ENCODE measurements around the gene RNU1-3. TPM values are rescaled to one million over a fixed set of nuclear protein-coding genes. Genes with fewer than 3 reads are reported as not detected.

Gene RNU1-3
- total and polyA plus RNA-seq, 2 of the 8 experiments (the other 6 are each of a cell fraction or from before 2014, with no cell fraction given) = 145 to 1,303 TPM

DNA sequence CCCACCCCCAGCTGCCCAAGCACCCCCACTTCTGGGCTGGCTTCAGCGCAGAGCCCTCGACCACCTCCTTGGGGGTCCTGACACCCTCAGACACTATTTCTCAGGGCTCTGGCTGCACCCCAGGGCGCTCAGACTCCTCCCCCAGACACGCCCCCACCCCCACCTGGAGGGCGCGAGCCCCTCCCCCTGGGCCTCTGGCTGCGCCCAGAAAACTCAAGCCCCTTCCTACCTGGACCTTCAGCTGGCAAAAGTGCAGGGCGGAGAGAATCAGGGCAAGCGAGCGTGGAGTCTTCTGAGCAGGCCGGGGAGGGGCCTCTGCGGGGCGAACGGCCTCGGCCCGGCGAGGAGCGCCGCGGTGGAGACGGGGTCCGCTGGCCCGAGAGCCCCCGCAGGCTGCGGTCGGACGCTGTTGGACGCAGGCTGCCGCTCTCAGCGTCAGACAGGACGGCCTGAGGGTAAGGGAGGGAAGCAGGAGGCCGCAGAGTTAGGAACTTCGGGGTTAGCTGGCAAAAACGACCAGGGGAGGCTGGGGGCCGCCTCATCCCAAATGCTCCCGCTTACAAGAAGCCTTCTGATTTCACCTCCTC is 36.0 kb downstream of the RNU1-3 start:
- POLR2A ChIA-PET (ENCODE audit: partially characterized antibody) = interaction anchor here (0.9 to 1.9 kb wide), 3 partner anchors 8 to 14 kb away, joined by 4 to 6 read pairs (median 5); no protein-coding TSS in a partner anchor
- H4K5ac ChIP-seq (ENCODE audit: insufficient read length, low read depth, low read length) = no peak overlapping the region
- CTCF ChIA-PET (ENCODE audit: partially characterized antibody) = interaction anchor here (0.6 to 13.8 kb wide), 15 partner anchors 8 to 362 kb away, joined by 3 to 239 read pairs (median 3); no protein-coding TSS in a partner anchor
- H3K23ac ChIP-seq (ENCODE audit: insufficient read length) = no peak overlapping the region
- no peak overlapping the region for H4K91ac ChIP-seq (replicated peaks; ENCODE audit: insufficient read length, low read length)
- DNase-seq (ENCODE audit: low read depth in 1 of 2, low spot score in 2 of 2) (peak in 1 of 2 experiments; percentile 70), FAIRE-seq (no peak)
- H2BK15ac ChIP-seq (ENCODE audit: low read length) = no peak overlapping the region; the same call in 1 of the 2 replicates
- H3K4me3 ChIP-seq (ENCODE audit: extremely low read depth in 1 of 4, insufficient read depth in 2 of 4, low read depth in 3 of 4, low read length in 4 of 4) = no peak overlapping the region
- no peak overlapping the region for H2AFZ ChIP-seq (ENCODE audit: low read length)
- no peak overlapping the region for H2AK5ac ChIP-seq (ENCODE audit: low read depth, low read length)
- H3K14ac ChIP-seq (ENCODE audit: insufficient read length) = no peak overlapping the region
- no peaks in the 10 kb centered on the region for H3K79me2 ChIP-seq (ENCODE audit: control insufficient read depth in 1 of 2, insufficient read depth in 2 of 2, low read length in 2 of 2)
- no peak overlapping the region; the same call in 1 of the 2 replicates for H2BK12ac ChIP-seq (ENCODE audit: low read depth, low read length)
- no peak overlapping the region for H3K56ac ChIP-seq (replicated peaks; ENCODE audit: insufficient read length, low read depth, low read length)
- no peak overlapping the region for H3K4me2 ChIP-seq (ENCODE audit: insufficient read depth in 1 of 2, low read depth in 2 of 2, low read length in 2 of 2)
- H3K27me3 ChIP-seq (replicated peaks in 1 of 4; ENCODE audit: control insufficient read depth in 3 of 4, extremely low read depth in 1 of 4, insufficient read depth in 3 of 4, low read length in 3 of 4) = no peaks in the 10 kb centered on the region
- no peak overlapping the region for H2BK120ac ChIP-seq (replicated peaks; ENCODE audit: low read depth, low read length)
- H3K9ac ChIP-seq (replicated peaks in 1 of 4; ENCODE audit: extremely low read depth in 1 of 4, low read depth in 3 of 4, low read length in 3 of 4) = peak overlapping the region in 1 of 4 experiments; percentile 15; a peak in 2 of 7 replicates
- H2BK20ac ChIP-seq (ENCODE audit: low read length) = no peak overlapping the region; the same call in 1 of the 2 replicates
- 0 out of 2 replicates have a peak overlapping the region, but pooled peaks have one; percentile 21 for H3K18ac ChIP-seq (ENCODE audit: extremely low read depth, low read length)
- H3K9me3 ChIP-seq (ENCODE audit: insufficient read depth in 2 of 2, low read depth in 1 of 2, low read length in 1 of 2) = no peaks in the 10 kb centered on the region
- H4K8ac ChIP-seq (ENCODE audit: extremely low read depth, insufficient read depth, low read length) = no peak overlapping the region
- H3K23me2 ChIP-seq (ENCODE audit: low read depth, low read length) = no peaks in the 10 kb centered on the region; the same call in 1 of the 2 replicates
- H4K20me1 ChIP-seq (replicated peaks in 1 of 2; ENCODE audit: control insufficient read depth in 1 of 2, insufficient read depth in 2 of 2, low read length in 2 of 2) = peaks cover 7 to 11% of the 10 kb centered on the region in 2 experiments
- peak overlapping the region; percentile 72 for H2BK5ac ChIP-seq (ENCODE audit: low read depth, low read length)
- peaks cover 0 to 2% (median 0%) of the 10 kb centered on the region in 4 experiments; a peak in 2 of 7 replicates for H3K4me1 ChIP-seq (replicated peaks in 1 of 4; ENCODE audit: control insufficient read depth in 3 of 4, insufficient read depth in 4 of 4, low read length in 3 of 4)
- no peak overlapping the region for H3K4ac ChIP-seq (replicated peaks; ENCODE audit: insufficient read length, low read depth, low read length)
- no peaks in the 10 kb centered on the region for H3K79me1 ChIP-seq (ENCODE audit: low read depth, low read length)
- 91% methylated on average over 36 of the region's 36 CpGs; no CpG with 5 or more reads in 1 of the 2 experiments for WGBS, 2 experiments (ENCODE audit: extremely low coverage in 1 of 2, insufficient coverage in 1 of 2, insufficient read length in 1 of 2, insufficient replicate concordance in 2 of 2, low coverage in 1 of 2, low lambda C conversion rate in 2 of 2, missing lambda C conversion rate in 1 of 2)
- H3K27ac ChIP-seq (ENCODE audit: low read depth, low read length) = no peak overlapping the region
- H3K36me3 ChIP-seq (ENCODE audit: control insufficient read depth in 2 of 4, insufficient read depth in 4 of 4, low read length in 3 of 4) = peaks cover 2 to 17% (median 11%) of the 10 kb centered on the region in 4 experiments; a peak in 5 of 8 replicates
- TF ChIP-seq CHD2 (IDR thresholded peaks at IDR 0.05; ENCODE audit: low read length) (no peak), SUZ12 (IDR thresholded peaks at IDR 0.05; ENCODE audit: low read length) (no peak), NANOG (IDR thresholded peaks at IDR 0.05; ENCODE audit: insufficient read depth, low read depth, low read length, poor library complexity, severe bottlenecking) (no peak), POLR2AphosphoS5 (IDR thresholded peaks at IDR 0.05; ENCODE audit: low read depth, low read length) (no peak), SAP30 (IDR thresholded peaks at IDR 0.05; ENCODE audit: insufficient read depth, insufficient replicate concordance, low read length) (no peak), RAD21 (IDR thresholded peaks at IDR 0.05 in 1 of 2, conservative IDR thresholded peaks at IDR 0.05 in 1 of 2; ENCODE audit: low read depth in 2 of 2, low read length in 2 of 2) (no peak), FOSL1 (IDR thresholded peaks at IDR 0.05; ENCODE audit: insufficient read depth, low read depth, low read length) (no peak), TBP (IDR thresholded peaks at IDR 0.05; ENCODE audit: low read depth, low read length) (no peak), RFX5 (IDR thresholded peaks at IDR 0.05; ENCODE audit: borderline replicate concordance, low read depth, low read length) (no peak)
- TF ChIP-seq, protein P1, sequence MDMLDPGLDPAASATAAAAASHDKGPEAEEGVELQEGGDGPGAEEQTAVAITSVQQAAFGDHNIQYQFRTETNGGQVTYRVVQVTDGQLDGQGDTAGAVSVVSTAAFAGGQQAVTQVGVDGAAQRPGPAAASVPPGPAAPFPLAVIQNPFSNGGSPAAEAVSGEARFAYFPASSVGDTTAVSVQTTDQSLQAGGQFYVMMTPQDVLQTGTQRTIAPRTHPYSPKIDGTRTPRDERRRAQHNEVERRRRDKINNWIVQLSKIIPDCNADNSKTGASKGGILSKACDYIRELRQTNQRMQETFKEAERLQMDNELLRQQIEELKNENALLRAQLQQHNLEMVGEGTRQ (IDR thresholded peaks at IDR 0.05; ENCODE audit: low read length) = no peak

Measured in H1 (cell line).